ENCODE measurements around the gene P2RY2.

- TF ChIP-seq CTCF (IDR thresholded peaks at IDR 0.05; ENCODE audit: poor library complexity, severe bottlenecking) = no peak
- TF ChIP-seq EZH2 (IDR thresholded peaks at IDR 0.05; ENCODE audit: borderline replicate concordance, insufficient read depth, low read length, poor library complexity, severe bottlenecking) = no peak
- no peak for TF ChIP-seq POLR2AphosphoS5 (IDR thresholded peaks at IDR 0.05)
- no peak for TF ChIP-seq RAD21 (conservative IDR thresholded peaks at IDR 0.05)
- TF ChIP-seq TAF1 (IDR thresholded peaks at IDR 0.05; ENCODE audit: low read depth) = no peak
- no peak for TF ChIP-seq SMC3 (conservative IDR thresholded peaks at IDR 0.05; ENCODE audit: poor library complexity)
- no peak for TF ChIP-seq REST (IDR thresholded peaks at IDR 0.05; ENCODE audit: borderline replicate concordance)
- no peak for TF ChIP-seq EP300 (conservative IDR thresholded peaks at IDR 0.05; ENCODE audit: poor library complexity, severe bottlenecking)
These were observed 62.5 kb downstream of the P2RY2 start for GRCh38 chr11:73280626-73281025.
